GM23338 (cell line): Measurements from ENCODE around the gene GAB2. TPM values are rescaled to one million over a fixed set of nuclear protein-coding genes. Genes with fewer than 3 reads are reported as not detected.

Source experiments
- ATAC-seq: fragments of 200-7000 bp; cut with Tn5 transposase; 3 replicates; pipeline ENCODE4 v1.9.1; 2020
- DNase-seq: peaks from one replicate; pipeline ENCODE4 v3.0.0-alpha.2; 2015; ENCODE audit warnings: low spot score
- H2AFZ ChIP-seq: fragments of 200-600 bp; sonication (generic); 2 replicates; pipeline ENCODE4 v1.8.0; 2016; ENCODE audit warnings: antibody characterized with exemption, mild to moderate bottlenecking, moderate library complexity
- H3F3A ChIP-seq: fragments of 200-600 bp; sonication (generic); replicated peaks from 2 replicates; pipeline ENCODE4 v1.8.0; 2017; ENCODE audit warnings: antibody characterized with exemption, mixed run types, low read depth
- H3K27ac ChIP-seq: fragments of 200-600 bp; sonication (generic); 2 replicates; pipeline ENCODE4 v1.6.1; 2016; ENCODE audit warnings: low read depth
- H3K27me3 ChIP-seq: fragments of 200-600 bp; sonication (generic); 2 replicates; pipeline ENCODE4 v1.8.0; 2016; ENCODE audit warnings: mild to moderate bottlenecking, mixed run types, moderate library complexity; ENCODE audit not compliant: insufficient read depth
- H3K36me3 ChIP-seq: fragments of 200-600 bp; sonication (generic); 2 replicates; pipeline ENCODE4 v1.8.0; 2016; ENCODE audit warnings: mild to moderate bottlenecking; ENCODE audit not compliant: insufficient read depth
- H3K4me1 ChIP-seq: fragments of 200-600 bp; sonication (generic); 2 replicates; pipeline ENCODE4 v1.8.0; 2016; ENCODE audit warnings: mild to moderate bottlenecking, moderate library complexity; ENCODE audit not compliant: insufficient read depth
- H3K4me2 ChIP-seq: fragments of 200-600 bp; sonication (generic); 2 replicates; pipeline ENCODE4 v1.7.1; 2017; ENCODE audit warnings: mixed run types
- H3K4me3 ChIP-seq: fragments of 200-600 bp; sonication (generic); 2 replicates; pipeline ENCODE4 v1.6.1; 2016; ENCODE audit warnings: mixed run types
- H3K79me2 ChIP-seq: fragments of 200-600 bp; sonication (generic); replicated peaks from 2 replicates; pipeline ENCODE4 v1.8.0; 2017; ENCODE audit warnings: mild to moderate bottlenecking; ENCODE audit not compliant: insufficient read depth
- H3K9me2 ChIP-seq: fragments of 200-600 bp; sonication (generic); 2 replicates; pipeline ENCODE4 v1.8.0; 2017; ENCODE audit not compliant: insufficient read depth
- H4K20me1 ChIP-seq: fragments of 200-600 bp; sonication (generic); replicated peaks from 2 replicates; pipeline ENCODE4 v1.8.0; 2017; ENCODE audit warnings: mild to moderate bottlenecking; ENCODE audit not compliant: insufficient read depth
- H3K27ac Mint-ChIP-seq: 2 replicates; pipeline ENCODE4 v1.8.0; 2020; ENCODE audit warnings: inconsistent platforms, mild to moderate bottlenecking, moderate library complexity, mixed read lengths
- H3K27me3 Mint-ChIP-seq: 3 replicates; pipeline ENCODE4 v1.8.0; 2022; ENCODE audit warnings: low read depth, mild to moderate bottlenecking, moderate library complexity, mixed read lengths, inconsistent platforms; ENCODE audit not compliant: insufficient read depth, poor library complexity
- H3K36me3 Mint-ChIP-seq: 3 replicates; pipeline ENCODE4 v1.8.0; 2021; ENCODE audit warnings: low read depth, mild to moderate bottlenecking, inconsistent platforms, moderate library complexity, mixed read lengths
- H3K4me1 Mint-ChIP-seq: 3 replicates; pipeline ENCODE4 v1.8.0; 2020; ENCODE audit warnings: mild to moderate bottlenecking, inconsistent platforms, mixed read lengths
- H3K4me3 Mint-ChIP-seq: 3 replicates; pipeline ENCODE4 v1.8.0; 2021; ENCODE audit warnings: moderate library complexity, mild to moderate bottlenecking, inconsistent platforms, mixed read lengths
- H3K9me3 Mint-ChIP-seq: 3 replicates; pipeline ENCODE4 v1.8.0; 2020; ENCODE audit warnings: moderate library complexity, mild to moderate bottlenecking, inconsistent platforms, mixed read lengths
- CREB1 ChIP-seq: fragments of 250-450 bp; sonication (Bioruptor Pico); IDR thresholded peaks from 2 replicates; pipeline ENCODE4 v1.5.0; 2020; ENCODE audit warnings: low read depth, mild to moderate bottlenecking, moderate library complexity
- CTCF ChIP-seq, 2 experiments: fragments of 200-600 bp in 1 of 2; sonication (generic) in 1 of 2; conservative IDR thresholded peaks; 2 replicates each; pipeline versions ENCODE4 v1.5.1 to v1.6.1; 2016 to 2017; ENCODE audit warnings: antibody characterized with exemption in 2 of 2, low read depth in 2 of 2, mild to moderate bottlenecking in 2 of 2, moderate library complexity in 1 of 2
- EZH2phosphoT487 ChIP-seq: fragments of 200-600 bp; sonication (generic); IDR thresholded peaks from one replicate; pipeline ENCODE4 v1.8.1; 2018; ENCODE audit warnings: antibody characterized with exemption; ENCODE audit not compliant: unreplicated experiment
- NANOG ChIP-seq: IDR thresholded peaks from 2 replicates; pipeline ENCODE4 v1.6.1; 2016; ENCODE audit warnings: antibody characterized with exemption, borderline replicate concordance
- STAT1 ChIP-seq: IDR thresholded peaks from one replicate; pipeline ENCODE4 v1.6.1; 2016; ENCODE audit warnings: antibody characterized with exemption; ENCODE audit not compliant: unreplicated experiment
- ZNF114 ChIP-seq: fragments of 250-450 bp; sonication (Bioruptor Pico); IDR thresholded peaks from 2 replicates; pipeline ENCODE4 v1.5.0; 2020; ENCODE audit warnings: mild to moderate bottlenecking, moderate library complexity
- ZNF462 ChIP-seq: fragments of 250-450 bp; sonication (Bioruptor Pico); IDR thresholded peaks from 2 replicates; pipeline ENCODE4 v1.5.0; 2020; ENCODE audit warnings: mild to moderate bottlenecking, moderate library complexity
- polyA plus RNA-seq: library from polyadenylated mRNA; unstranded; fragments of >200 nt; fragmentation: Nextera tagmentation; extraction: Ambion mirVana; gene quantifications from 2 replicates; pipeline ENCODE4 v1.2.1, GENCODE V29; 2016
- total RNA-seq: library from RNA; depleted of rRNA; stranded (reverse); fragments of >200 nt; shearing (Covaris generic); gene quantifications from 2 replicates; pipeline ENCODE4 v1.2.3, GENCODE V29; 2014

GAB2 gene
- total and polyA plus RNA-seq, 2 experiments from 2014 or later, result 2.0 to 10.8 TPM

GRCh38 chr11:78408619-78409018 lies 9.0 kb downstream of the GAB2 start (continued):
- TF ChIP-seq ZNF462 (CRISPR knock-in tag) (no peak), NANOG (no peak)

GRCh38 chr11:78406568-78407196 lies 10.9 kb downstream of the GAB2 start:
- DNase-seq, result no peak
- Histone ChIP-seq H3K79me2 (peaks cover 7% of the 10 kb centered on the region; the same call in 1 of the 2 replicates), H4K20me1 (no peaks in the 10 kb centered on the region; the same call in 1 of the 2 replicates), H2AFZ (no peak overlapping the region), H3K4me1 (no peaks in the 10 kb centered on the region), H3F3A (no peaks in the 10 kb centered on the region), H3K27me3 (no peaks in the 10 kb centered on the region), H3K9me2 (no peaks in the 10 kb centered on the region), H3K4me2 (no peak overlapping the region), H3K4me3 (no peak overlapping the region), H3K27ac (no peak overlapping the region), H3K36me3 (no peaks in the 10 kb centered on the region)
- Mint-ChIP-seq H3K27ac (no peak overlapping the region), H3K4me1 (no peaks in the 10 kb centered on the region), H3K9me3 (peaks cover 13% of the 10 kb centered on the region), H3K4me3 (no peak overlapping the region), H3K36me3 (peaks cover 9% of the 10 kb centered on the region), H3K27me3 (peaks cover 8% of the 10 kb centered on the region)
- no peak for ATAC-seq
- TF ChIP-seq EZH2phosphoT487, result no peak
- TF ChIP-seq CTCF (conservative IDR thresholded peaks at IDR 0.05; ENCODE audit: low read depth in 2 of 2), result no peak
- no peak for TF ChIP-seq ZNF462 (CRISPR knock-in tag)
- no peak for TF ChIP-seq CREB1
- TF ChIP-seq NANOG, result no peak
- no peak for TF ChIP-seq ZNF114 (CRISPR knock-in tag)
- TF ChIP-seq STAT1, result no peak
